Neural cell (in vitro differentiated cells): Measurements from ENCODE around the gene MAP3K19.

Experiments used
- RAD21 ChIP-seq: fragments of 450-650 bp; conservative IDR thresholded peaks from 2 replicates; pipeline ENCODE4 v1.6.1; 2014; ENCODE audit warnings: antibody characterized with exemption, mild to moderate bottlenecking, moderate library complexity
- SMC3 ChIP-seq: fragments of 450-650 bp; conservative IDR thresholded peaks from 2 replicates; pipeline ENCODE4 v1.6.1; 2014; ENCODE audit warnings: antibody characterized with exemption, mild to moderate bottlenecking, moderate library complexity; ENCODE audit not compliant: poor library complexity
- TF ChIP-seq, protein P1 (sequence below): fragments of 450-650 bp; IDR thresholded peaks from 2 replicates; pipeline ENCODE4 v1.5.1; 2014; ENCODE audit warnings: antibody characterized with exemption, mild to moderate bottlenecking, moderate library complexity; ENCODE audit not compliant: poor library complexity, severe bottlenecking

DNA sequence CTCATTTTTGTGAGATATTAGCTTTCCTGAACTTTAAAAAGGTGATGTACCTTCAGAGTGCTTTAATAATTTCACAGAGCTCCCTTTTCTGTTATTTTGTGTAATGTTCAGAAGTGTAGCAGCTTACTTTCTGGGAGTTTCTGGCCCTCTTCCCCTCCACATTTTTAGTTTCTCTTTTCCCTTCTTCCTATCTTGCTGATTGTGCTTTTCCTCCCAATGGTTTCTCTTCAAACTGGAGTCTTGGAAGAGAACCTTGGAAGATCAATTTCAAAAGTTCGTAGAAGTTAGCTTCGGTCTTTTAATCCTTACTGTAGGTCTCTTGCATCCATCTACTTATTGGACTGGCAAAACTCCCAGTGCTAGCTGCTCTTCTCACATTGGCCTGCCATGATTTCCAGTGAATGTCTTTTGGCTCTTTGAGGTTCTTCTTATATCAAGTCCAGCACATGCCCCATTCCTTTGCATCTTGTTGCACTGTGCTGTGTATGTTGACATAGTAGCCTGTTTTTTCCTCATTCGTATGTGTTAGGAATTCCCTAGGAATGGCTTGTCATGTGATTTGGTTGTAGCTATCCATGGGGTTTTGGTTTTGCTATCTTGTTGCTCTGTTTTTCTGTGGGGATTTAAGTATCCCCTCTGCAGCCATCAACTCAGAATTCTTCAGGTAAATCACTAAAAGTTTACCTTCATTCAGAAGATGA, 120.9 kb downstream of the MAP3K19 start:
- TF ChIP-seq, protein P1, sequence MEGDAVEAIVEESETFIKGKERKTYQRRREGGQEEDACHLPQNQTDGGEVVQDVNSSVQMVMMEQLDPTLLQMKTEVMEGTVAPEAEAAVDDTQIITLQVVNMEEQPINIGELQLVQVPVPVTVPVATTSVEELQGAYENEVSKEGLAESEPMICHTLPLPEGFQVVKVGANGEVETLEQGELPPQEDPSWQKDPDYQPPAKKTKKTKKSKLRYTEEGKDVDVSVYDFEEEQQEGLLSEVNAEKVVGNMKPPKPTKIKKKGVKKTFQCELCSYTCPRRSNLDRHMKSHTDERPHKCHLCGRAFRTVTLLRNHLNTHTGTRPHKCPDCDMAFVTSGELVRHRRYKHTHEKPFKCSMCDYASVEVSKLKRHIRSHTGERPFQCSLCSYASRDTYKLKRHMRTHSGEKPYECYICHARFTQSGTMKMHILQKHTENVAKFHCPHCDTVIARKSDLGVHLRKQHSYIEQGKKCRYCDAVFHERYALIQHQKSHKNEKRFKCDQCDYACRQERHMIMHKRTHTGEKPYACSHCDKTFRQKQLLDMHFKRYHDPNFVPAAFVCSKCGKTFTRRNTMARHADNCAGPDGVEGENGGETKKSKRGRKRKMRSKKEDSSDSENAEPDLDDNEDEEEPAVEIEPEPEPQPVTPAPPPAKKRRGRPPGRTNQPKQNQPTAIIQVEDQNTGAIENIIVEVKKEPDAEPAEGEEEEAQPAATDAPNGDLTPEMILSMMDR, result no peak
- no peak for TF ChIP-seq RAD21
- TF ChIP-seq SMC3, result no peak
